Breast epithelium (tissue), 3 donors: Measurements from ENCODE around the gene HOXA5.

Source experiments
- POLR2A ChIP-seq: fragments of 450-650 bp; IDR thresholded peaks from one replicate; pipeline ENCODE4 v1.6.1; 2016; ENCODE audit warnings: antibody characterized with exemption, mild to moderate bottlenecking, moderate library complexity
- TF ChIP-seq, protein P1 (sequence below), 3 donors: fragments of 450-650 bp; IDR thresholded peaks; one replicate each; pipeline ENCODE4 v1.5.1; 2016 to 2017; ENCODE audit warnings: antibody characterized with exemption in 3 of 3, mild to moderate bottlenecking in 3 of 3, moderate library complexity in 3 of 3

DNA sequence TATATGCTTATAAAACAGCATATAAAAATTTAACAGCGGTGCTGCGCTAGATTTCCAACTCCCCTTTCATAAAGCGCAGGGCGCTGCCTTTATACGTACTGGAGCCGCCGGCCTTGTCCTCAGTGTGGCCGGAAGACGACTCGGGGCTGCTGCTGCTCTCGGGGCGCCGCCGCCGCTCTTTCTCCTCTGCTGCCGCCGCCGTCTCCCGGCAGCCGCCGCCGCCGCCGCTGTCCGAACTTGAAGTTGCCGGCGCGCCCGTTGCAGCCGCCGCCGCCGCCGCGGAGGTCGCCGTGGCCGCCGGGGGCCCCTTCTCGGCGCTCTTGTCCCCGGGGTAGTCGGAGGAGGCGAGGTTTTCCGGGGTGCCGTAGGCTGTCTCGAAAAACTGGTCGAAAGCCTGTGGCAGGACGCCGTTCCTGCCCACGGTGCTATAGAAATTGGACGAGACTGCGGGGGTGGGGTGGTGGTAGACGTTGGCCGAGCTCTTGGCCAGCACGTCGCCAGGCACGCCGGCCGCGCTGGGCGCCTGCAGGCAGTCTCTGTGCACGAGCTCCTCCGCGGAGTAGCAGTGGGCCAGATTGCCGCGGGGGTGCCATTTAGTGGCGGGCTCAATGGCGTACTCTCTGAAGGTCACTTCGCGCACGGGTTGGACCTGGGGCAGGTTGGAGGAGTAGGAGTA, 41.0 kb upstream of the HOXA5 start:
- TF ChIP-seq POLR2A, result no peak
- TF ChIP-seq, protein P1, sequence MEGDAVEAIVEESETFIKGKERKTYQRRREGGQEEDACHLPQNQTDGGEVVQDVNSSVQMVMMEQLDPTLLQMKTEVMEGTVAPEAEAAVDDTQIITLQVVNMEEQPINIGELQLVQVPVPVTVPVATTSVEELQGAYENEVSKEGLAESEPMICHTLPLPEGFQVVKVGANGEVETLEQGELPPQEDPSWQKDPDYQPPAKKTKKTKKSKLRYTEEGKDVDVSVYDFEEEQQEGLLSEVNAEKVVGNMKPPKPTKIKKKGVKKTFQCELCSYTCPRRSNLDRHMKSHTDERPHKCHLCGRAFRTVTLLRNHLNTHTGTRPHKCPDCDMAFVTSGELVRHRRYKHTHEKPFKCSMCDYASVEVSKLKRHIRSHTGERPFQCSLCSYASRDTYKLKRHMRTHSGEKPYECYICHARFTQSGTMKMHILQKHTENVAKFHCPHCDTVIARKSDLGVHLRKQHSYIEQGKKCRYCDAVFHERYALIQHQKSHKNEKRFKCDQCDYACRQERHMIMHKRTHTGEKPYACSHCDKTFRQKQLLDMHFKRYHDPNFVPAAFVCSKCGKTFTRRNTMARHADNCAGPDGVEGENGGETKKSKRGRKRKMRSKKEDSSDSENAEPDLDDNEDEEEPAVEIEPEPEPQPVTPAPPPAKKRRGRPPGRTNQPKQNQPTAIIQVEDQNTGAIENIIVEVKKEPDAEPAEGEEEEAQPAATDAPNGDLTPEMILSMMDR (IDR thresholded peaks at IDR 0.05), result no peak
